ENCODE results near the gene MVB12B.
A peak's percentile ranks its signal among the peaks of the same experiment; 100 is the strongest.

MVB12B gene

GRCh38 chr9:126516936-126517832, 190.6 kb downstream of the MVB12B start:
- peak overlapping the region; percentile 30 for H3K4me3 ChIP-seq (ENCODE audit: control insufficient read depth, low read depth, low read length)
- TF ChIP-seq CTCF (conservative IDR thresholded peaks at IDR 0.05; ENCODE audit: control insufficient read depth, insufficient read depth, low read depth, low read length): no peak
- peak; percentile 76 for DNase-seq (ENCODE audit: low read depth)

- peak; percentile 0 for DNase-seq (ENCODE audit: low read depth)
- TF ChIP-seq CTCF (conservative IDR thresholded peaks at IDR 0.05; ENCODE audit: control insufficient read depth, insufficient read depth, low read depth, low read length): no peak
- no peak overlapping the region for H3K4me3 ChIP-seq (ENCODE audit: control insufficient read depth, low read depth, low read length)
Measured at GRCh38 chr9:126517833-126518356, 191.3 kb downstream of the MVB12B start.

- no peak overlapping the region for H3K4me3 ChIP-seq (ENCODE audit: control insufficient read depth, low read depth, low read length)
- no peak for TF ChIP-seq CTCF (conservative IDR thresholded peaks at IDR 0.05; ENCODE audit: control insufficient read depth, insufficient read depth, low read depth, low read length)
- DNase-seq (ENCODE audit: low read depth): no peak
Measured at GRCh38 chr9:126518763-126519162, 192.1 kb downstream of the MVB12B start.

- no peak overlapping the region for H3K4me3 ChIP-seq (ENCODE audit: control insufficient read depth, low read depth, low read length)
- no peak for DNase-seq (ENCODE audit: low read depth)
- no peak for TF ChIP-seq CTCF (conservative IDR thresholded peaks at IDR 0.05; ENCODE audit: control insufficient read depth, insufficient read depth, low read depth, low read length)
Measured at GRCh38 chr9:126519660-126520420, 193.2 kb downstream of the MVB12B start.

GRCh38 chr9:126520453-126520852, 193.8 kb downstream of the MVB12B start:
- H3K4me3 ChIP-seq (ENCODE audit: control insufficient read depth, low read depth, low read length): no peak overlapping the region
- no peak for TF ChIP-seq CTCF (conservative IDR thresholded peaks at IDR 0.05; ENCODE audit: control insufficient read depth, insufficient read depth, low read depth, low read length)
- DNase-seq (ENCODE audit: low read depth): no peak

GRCh38 chr9:126521089-126521488, 194.5 kb downstream of the MVB12B start:
- TF ChIP-seq CTCF (conservative IDR thresholded peaks at IDR 0.05; ENCODE audit: control insufficient read depth, insufficient read depth, low read depth, low read length): no peak
- no peak for DNase-seq (ENCODE audit: low read depth)
- no peak overlapping the region for H3K4me3 ChIP-seq (ENCODE audit: control insufficient read depth, low read depth, low read length)

Measured in fibroblast of mammary gland (primary cell).